22Rv1 (cell line): Measurements from ENCODE around the gene PAPSS2.

ENCODE experiments used
- CTCF ChIP-seq: fragments of 450-650 bp; IDR thresholded peaks from 2 replicates; pipeline ENCODE4 v1.5.1; 2017; ENCODE audit warnings: mild to moderate bottlenecking
- ZFX ChIP-seq: fragments of 450-650 bp; IDR thresholded peaks from 2 replicates; pipeline ENCODE4 v1.6.1; 2017; ENCODE audit warnings: antibody characterized with exemption, borderline replicate concordance

DNA sequence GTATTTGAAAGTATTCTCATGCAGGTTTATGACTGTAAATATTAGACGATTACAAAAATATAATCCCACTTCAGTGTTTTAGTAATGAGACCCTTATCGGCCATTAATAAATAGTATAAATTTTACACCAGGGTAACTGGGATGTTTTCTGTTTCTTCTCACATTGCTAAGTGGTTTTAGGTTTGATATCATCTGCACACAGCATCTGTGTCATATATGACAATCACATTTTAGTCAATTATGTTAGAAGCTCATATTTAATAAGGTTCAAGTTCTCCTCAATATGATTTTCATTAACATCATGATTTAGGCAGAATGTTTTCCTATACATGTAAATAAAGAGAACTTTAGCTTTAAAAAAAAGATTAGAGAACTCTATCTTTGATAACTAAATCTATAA lies 91.6 kb downstream of the PAPSS2 start:
- TF ChIP-seq CTCF (no peak), ZFX (no peak)
